Inferior parietal cortex (tissue), 1 donor: Measurements from ENCODE around the gene DENND1A.

Experiments used
- DNase-seq: peaks from one replicate; pipeline ENCODE4 v3.0.0-alpha.2; 2016; ENCODE audit errors: extremely low spot score

The DENND1A gene

DNA sequence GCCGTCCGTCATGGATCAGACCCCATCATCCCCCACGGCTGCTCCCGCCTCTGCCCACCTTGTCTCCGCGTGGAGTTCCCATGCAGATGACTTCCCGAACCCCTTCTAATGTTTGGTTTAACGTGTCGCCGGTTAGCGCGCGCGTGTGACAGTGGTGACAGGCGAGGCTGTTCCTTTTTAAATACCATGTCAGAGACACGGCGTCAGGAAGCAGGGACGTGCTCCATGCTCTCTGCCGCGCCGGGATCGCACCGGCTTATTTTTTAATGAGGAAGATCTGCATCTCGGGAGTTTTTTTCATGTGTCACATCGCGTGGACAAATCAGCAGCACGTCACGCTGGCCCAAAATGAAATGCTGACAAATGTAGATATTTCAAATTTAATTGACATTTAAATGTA lies 538.0 kb downstream of the DENND1A start:
- DNase-seq: no peak

DNA sequence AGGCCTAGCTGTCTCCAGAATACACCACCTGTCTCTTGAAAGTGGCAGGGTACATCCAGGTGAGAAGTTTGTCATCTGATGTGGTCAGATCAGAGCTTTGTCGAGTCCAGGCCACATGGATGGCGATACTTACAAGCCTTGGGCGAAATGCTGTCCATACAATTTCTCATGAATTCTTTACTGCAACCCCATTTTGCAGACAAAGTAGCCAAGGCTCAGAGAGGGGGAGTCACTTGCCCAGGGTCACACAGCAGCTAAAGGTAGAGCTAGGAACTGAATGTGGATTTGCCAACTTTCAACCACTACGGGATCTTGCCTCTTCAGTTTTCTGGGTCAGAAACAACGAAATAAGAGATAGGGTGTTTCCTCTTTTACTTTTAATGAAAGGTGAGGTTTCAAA lies 538.7 kb downstream of the DENND1A start:
- no peak for DNase-seq

DNA sequence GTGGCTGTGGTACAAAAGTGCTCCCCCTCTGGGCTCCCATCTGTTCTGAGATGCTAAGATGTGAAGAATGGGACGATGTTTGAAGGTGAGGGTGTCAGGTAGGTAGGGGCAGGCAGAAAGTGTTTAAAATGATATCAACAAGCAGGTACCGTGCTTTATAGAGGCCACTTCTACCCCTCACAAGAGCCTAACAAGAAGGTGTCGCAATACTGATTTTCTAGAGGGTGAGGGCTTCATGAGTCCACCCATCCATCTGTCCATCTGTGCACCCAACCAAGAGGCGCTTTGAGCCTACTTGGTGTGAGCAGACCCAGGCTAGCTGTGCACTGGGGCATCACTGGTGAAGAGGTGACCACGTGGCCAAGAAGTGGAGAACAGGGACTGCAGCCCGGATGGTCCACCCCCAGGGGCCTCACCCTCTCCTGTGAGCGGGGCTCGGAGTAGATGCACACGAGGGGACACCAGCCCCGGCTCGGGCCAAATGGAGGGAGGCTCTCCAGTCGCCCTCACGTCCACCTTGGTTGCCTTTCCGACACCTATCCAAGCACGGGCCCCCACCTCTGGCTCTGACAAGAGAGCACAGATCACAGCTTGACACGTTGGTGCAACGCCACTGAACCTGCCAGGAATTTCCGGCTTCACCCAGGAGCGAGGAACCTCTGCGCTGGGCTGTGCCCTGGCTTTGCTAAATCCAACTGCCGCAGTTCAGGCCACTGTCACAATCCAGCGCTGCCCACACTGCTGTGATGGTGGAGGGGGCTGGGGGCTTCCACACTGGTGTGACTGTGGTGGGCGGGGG lies 539.4 kb downstream of the DENND1A start:
- no peak for DNase-seq

DNA sequence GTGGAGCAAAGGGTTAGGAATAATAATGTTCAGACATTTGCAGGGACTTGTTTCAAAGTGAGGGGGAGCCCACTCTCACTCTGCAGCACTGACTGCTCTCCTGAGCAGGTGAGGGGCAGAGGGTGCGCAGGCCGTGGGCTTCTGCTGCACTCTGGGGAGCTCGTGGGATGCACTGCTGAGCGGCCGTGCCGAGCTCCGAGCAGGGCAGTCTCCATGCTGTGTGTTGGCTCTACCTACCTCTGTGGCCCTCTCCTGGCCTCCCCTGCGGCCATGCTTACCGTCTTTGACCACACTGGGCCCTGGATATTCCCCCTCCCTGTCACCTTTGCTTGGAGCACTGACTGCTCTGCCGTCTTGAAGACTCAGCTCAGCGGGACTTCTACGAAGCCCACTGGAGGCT lies 540.2 kb downstream of the DENND1A start:
- DNase-seq: no peak

DNA sequence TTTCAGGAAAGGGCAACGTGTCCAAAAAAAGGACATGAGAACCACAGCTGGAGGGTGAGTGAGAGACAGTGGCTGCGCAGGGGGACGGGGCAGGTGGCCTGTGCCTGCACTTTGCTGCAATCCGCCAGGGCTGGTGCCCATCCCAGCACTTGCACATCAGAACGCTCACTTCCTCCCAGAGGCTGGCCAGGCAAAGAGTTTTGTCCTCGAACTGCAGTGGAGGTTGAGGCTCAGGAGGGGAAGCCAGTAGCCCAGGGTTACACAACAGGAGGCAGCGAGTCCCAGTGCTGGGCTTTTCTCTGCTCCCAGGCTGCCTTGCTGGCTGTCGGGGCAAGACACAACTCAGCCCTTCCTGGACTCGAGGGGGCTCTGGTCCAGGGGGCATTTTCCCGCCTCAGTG lies 540.9 kb downstream of the DENND1A start:
- DNase-seq: no peak

DNA sequence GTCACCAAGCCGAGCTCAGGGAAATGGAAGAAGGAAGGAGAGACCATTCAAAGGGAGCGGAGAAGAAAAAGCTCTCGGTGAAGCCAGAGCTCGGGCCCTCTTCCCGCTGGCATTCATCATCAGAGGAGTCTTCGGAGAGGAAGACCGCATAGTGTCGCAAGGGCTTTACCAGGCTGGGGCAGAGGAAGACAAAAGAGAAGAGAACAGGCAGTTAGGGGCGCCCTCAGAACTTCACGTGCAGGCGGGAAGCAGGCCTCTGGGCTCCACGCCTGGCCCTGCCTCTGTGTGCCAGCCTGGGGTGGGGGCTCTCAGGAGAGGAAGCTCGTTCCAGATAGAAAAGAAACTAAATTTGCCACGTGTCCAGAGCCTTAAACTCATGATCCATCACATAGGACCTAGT lies 542.2 kb downstream of the DENND1A start:
- DNase-seq: no peak

DNA sequence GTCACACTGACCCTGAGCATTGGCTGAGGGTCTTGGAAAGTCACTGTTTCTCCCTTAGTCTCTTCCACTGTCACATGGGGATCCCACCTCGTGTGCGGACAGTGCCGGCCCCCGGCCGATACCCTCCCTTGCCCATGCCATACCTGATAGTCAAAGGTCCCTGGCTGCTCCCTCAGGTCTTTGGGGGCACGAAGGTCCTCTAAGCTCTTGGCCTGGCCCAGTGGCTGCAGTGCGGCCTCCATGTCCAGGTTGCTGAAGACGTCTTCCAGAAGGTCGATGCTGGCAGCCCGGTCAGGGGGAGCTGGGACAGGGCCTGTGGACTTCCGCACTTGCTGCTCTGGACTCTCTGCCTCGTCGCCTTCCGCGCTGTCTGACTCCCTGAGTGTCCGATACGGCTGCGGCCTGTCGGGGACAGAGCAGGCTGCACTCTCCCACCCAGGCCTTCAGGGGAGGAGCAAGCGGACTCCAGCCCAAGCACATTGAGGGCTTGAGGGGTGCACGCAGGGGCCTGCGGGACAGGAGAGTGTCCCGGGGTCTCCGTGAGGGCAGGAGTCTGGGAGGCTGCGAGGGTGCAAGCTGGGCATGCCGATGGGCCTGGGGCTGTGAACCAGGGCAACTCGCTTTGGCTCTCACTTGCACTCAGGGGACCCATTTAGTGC lies 546.3 kb downstream of the DENND1A start:
- DNase-seq: no peak

DNA sequence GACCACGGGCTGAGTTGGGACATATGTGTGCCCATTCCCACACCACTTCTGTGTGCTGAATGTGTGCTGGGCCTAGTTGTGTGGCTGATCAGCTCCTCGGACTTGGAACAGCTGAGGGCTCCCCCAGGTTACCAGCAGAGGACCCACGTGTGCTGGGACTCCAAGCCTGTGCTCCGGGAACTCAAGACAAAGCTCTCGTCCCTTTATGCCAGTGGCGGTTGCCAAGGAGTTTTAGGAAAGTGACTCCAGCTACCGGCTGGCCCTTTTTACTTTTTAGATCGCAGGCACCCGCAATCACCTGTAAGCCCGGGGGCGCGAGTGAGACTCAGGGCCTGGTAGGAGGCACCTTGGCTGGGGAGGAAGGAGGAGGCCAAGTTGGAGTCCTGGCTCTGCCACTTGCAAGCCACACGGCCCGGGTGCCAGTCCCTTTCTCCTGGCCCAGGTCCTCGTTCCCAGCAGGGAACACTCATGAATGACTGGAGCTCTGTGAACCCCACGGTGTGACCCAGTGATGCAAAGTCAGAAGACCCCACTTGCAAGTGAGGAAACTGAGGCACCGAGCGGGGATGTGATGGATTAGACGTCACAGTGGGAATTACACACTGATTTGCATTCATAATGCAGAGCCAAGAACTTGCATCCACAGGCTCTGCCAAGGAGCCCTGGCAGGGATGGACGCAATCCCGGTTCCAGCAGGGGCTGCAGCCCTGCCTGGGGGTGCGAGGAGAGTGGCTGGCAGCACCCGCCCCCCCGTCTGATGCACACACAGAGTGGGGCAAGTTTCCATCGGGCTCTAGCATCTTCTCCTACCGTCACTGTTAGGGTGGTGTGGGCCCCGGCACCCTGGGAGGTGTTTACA lies 547.0 kb downstream of the DENND1A start:
- DNase-seq: no peak

DNA sequence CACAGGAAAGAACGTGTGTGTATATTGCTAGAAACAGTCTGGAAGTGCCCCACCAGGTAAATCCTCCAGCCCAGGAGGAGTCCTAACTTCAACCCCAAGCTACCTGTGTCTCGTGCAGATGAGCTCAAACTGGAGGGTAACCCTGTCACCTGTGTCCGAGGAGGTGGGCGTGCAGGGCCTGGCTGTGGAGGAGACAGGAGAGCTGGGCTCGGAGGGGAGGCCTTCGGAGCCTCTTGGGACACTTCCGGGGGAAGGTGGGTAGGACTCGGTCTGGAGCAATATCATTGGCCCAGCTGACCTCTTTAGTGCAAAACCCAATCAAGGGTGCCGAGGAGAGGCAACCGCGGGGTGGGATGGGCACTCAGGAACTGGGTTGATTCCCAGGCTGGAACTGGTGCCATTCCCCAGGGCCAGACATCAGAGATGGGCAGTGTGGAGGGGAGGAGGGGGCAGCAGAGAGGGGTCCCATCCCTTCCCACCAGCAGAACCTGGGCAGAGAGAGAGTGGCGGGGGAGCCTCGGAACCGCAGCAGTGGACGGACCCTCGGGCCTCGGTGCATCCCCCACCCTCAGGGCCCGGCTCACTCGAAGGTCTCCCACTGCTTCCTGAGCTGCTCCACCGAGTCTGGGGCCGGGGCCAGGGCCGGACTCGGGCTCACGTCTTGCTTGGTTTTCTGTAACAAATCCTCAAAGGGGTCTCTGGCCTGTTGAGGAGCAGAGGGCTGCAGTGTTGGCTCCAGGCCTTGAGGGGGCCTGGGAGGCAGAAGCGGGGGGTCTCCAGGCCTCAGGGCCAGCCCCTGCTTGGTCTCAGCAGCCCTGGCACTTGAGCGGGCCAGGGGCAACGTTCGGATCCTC lies 548.8 kb downstream of the DENND1A start:
- no peak for DNase-seq

DNA sequence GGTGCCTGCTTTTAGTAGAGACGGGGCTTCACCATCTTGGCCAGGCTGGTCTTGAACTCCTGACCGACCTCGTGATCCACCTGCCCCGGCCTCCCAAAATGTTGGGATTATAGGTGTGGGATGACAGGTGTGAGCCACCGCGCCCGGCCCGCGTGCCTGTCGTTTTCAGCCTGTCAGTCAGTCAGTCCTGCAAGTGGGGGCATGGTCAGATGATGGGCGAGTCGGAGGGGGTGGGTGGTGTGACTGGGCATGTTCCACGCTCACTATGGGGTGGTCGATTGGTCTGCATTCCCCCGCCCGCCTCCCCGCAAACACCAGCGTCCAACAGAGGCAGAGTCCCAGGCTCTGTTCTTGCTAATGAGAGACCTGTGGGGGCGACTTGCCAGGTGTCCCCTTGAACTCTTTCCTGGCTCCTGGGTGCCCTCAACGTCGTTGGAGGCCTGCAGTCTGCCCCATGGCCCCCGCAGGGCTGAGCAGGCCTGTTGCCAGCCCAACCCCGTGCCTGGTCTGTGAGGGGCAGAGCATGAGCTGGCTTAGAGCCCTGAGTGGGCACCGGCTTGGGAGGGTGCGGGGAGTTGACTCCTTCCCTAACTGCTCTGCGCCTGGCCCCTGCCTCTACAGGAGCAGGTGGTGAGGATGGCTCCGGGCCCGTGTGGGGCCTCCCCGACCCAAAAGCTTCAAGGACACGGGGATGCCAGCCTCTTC lies 550.8 kb downstream of the DENND1A start:
- DNase-seq: no peak

DNA sequence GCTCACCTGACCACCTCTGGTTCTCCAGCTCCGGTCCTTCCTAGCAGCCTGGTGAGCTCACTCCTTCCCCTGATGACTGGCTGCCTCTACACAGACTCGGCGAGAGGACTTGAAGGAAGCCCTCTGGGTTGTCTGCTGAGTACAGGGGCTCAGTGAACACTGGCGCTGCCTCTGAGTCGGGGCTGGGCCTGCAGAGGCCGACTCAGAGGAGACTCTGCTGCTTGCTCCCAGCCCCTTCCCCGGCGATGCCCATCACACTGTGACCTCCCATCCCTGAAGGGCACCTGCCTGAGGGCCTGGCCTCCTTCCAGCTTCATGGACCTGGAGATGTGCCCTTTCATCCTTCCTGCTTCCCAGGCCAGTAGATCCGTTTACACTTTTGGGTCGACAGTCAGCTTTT lies 551.9 kb downstream of the DENND1A start:
- DNase-seq: no peak

DNA sequence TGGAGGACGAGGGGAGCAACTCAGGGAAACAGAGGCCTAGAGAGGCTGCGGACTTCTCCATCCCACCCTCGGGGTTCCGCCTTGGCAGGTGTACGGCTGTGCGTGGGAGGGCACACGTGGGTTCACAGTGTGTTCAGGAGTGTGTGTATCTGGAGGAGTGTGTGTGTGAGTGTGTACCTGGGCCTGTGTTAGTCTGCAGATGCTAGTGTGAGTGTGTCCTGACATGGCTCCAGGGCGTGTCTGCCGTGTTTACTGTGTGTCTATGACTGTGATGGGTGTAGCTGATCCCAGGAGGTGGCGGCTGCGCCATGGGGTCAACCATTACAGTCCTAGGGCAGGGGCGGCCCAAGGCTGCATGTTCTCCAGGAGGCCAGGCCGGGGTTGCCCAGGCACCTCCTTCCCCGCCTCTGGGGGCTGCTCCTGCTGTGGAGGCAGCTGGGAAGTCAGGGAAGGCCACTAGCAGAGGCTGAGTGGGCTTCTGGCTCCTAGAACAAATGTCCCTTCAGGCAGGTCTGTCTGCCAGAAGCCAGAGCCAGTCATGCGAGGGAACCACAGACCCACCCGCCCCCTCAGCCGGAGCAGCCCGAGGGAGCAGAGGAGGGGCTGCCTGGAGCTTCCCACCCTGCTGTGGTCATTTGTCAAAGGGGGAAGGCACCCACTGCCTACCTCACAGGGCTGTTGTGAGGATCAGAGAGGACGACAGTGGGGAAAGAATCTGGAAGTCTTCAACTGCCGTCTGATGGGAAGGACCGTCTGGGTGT lies 552.5 kb downstream of the DENND1A start:
- no peak for DNase-seq

DNA sequence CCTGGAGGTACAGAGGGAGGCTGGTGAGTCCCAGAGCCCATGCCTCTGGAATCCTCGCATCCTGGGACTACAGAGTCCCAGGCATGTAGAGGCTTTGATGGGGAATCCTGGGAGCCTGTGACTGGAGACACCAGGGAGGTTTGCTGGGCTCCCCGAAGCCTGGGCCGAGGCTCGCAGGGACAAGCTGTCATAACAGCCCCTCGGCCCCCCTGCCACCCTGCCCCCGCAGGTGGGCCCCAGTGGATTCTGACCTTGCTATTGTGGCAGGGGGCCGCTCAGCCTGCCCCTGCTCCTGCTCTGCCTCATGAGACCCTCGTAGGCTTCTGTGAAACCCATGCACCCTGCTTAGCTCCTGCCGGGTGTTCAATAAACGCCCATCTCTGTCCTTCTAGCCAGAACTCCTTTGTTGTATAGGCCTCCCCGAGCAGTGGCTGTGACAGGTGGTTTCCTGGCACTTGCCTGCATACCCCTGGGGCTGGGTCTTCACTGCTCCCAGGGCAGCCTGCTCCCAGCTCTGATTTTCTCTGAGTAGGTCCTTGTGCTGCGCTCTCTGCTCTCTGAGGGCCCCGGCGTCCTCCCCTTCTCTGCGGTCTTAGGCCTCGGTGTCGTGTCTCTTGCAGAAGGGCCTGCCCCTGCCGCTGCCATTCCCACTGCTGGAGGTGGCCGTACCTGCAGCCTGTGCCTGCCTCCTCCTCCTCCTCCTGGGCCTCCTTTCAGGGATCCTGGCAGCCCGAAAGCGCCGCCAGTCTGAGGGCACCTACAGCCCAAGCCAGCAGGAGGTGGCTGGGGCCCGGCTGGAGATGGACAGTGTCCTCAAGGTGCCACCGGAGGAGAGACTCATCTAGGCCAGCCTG lies 553.5 kb downstream of the DENND1A start:
- DNase-seq: no peak

DNA sequence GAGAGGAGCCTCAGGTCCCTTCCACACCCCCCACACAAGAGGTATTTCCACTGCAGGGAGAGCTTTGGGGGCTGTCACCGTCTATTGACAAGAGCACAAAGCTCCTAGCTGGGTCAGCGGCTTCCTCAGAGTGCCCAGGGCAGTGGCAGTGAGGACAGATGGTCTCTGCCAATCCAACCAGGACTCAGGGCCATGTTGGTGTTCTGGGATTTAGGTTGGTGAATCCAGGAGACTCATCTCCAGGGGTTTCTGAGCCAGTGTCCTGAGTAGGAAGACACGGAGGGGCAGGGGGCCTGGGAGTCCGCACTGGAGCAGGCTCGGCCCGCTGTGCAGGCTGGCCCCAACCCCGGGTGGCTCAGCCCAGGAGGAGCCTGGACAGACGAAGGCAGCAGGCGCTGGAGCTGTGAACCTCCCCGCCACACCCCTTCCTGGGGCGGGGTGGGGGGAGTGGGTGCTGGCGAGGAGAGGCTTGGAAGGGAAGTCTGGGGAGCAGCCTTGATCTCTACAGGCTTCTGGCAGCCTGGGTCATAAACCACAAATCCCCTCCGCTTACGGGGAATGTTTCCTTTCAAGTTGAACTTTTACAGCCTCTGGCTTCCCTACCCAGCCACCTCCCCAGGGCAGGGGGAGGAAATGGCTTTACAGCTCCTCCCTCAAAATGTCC lies 554.3 kb downstream of the DENND1A start:
- no peak for DNase-seq

DNA sequence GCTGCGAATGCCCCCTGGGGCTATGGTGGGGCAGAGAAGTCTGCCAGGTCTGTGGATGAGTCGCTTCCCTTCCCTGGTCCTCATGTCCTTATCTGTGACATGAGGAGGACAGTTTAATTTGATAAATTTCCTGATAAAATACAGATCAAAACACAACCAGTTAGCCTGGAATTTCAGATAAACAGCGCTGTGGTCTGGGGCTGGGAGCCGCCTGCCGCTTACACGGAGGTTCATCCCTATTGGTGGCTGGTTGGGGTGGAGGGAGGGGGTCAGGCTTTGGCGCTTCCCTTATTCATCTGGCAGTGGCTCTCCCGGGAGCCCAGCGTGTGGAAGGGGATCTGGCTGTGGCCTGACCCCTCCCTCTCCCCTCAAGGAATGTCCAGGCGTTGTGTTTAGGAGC lies 556.0 kb downstream of the DENND1A start:
- no peak for DNase-seq

DNA sequence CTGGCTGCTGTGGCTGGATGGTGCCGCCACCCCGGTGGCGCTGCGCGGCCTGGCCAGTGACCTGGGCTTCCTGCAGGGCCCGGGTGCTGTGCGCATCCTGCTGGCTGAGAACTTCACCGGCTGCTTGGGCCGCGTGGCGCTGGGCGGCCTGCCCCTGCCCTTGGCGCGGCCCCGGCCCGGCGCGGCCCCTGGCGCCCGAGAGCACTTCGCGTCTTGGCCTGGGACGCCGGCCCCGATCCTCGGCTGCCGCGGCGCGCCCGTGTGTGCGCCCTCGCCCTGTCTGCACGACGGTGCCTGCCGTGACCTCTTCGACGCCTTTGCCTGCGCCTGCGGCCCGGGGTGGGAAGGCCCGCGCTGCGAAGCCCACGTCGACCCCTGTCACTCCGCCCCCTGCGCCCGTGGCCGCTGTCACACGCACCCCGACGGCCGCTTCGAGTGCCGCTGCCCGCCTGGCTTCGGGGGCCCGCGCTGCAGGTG lies 556.4 kb downstream of the DENND1A start:
- no peak for DNase-seq

DNA sequence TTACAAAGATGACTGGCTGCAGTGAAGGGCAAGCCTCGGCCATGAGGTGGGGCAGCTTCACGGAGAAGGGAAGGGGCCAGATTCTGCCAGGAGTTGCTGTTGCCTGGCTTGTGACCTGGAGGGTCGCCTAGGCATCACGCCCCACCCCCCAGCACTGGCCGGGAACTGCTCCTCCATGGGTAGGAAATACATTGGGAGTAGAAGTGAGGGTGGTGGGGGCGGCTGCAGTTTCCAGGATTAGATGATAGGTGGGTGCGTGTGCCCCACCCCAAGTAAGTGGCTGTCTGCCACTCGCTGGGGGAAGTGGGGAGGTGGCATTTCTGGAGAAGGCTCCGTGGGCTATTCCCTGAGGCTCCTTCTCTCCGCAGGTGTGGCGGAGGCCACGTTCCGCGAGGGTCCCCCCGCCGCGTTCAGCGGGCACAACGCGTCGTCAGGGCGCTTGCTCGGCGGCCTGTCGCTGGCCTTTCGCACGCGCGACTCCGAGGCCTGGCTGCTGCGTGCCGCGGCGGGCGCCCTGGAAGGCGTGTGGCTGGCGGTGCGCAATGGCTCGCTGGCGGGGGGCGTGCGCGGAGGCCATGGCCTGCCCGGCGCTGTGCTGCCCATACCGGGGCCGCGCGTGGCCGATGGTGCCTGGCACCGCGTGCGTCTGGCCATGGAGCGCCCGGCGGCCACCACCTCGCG lies 557.0 kb downstream of the DENND1A start:
- no peak for DNase-seq
